ENCODE measurements around the gene BEST2.

BEST2 gene

GRCh38 chr19:12751635-12752034 lies at the start of gene BEST2:
Gene BEST2, plus strand, starts transcription at chr19:12751791. Its CDS starts 802 bp downstream, at chr19:12752593.
- Histone ChIP-seq H3K9me3 (replicated peaks; ENCODE audit: insufficient read depth, low read length) (no peaks in the 10 kb centered on the region), H3K4me2 (ENCODE audit: low read depth, low read length) (no peak within 1 kb of the TSS), H3K4me1 (ENCODE audit: low read length) (no peaks in the 10 kb centered on the region), H3K4me3 (ENCODE audit: low read length) (no peak within 1 kb of the TSS), H3K79me2 (ENCODE audit: low read length) (no peaks in the 10 kb centered on the region), H2AFZ (ENCODE audit: low read length) (no peak within 1 kb of the TSS), H3K9ac (ENCODE audit: low read length) (no peak within 1 kb of the TSS), H3F3A (ENCODE audit: insufficient read depth, low read length) (no peaks in the 10 kb centered on the region), H3K27me3 (replicated peaks; ENCODE audit: insufficient read depth, low read length) (peaks cover 63% of the 10 kb centered on the region), H4K20me1 (ENCODE audit: insufficient read depth, low read length) (no peaks in the 10 kb centered on the region), H3K27ac (ENCODE audit: low read length) (no peak within 1 kb of the TSS), H3K9me2 (replicated peaks; ENCODE audit: insufficient read depth, low read length) (no peaks in the 10 kb centered on the region), H3K36me3 (replicated peaks; ENCODE audit: insufficient read depth, low read length) (no peaks in the 10 kb centered on the region)
- no peak for DNase-seq
- TF ChIP-seq EZH2phosphoT487 (IDR thresholded peaks at IDR 0.05; ENCODE audit: low read length) (no peak), EZH2 (optimal IDR thresholded peaks at IDR 0.05; ENCODE audit: low read depth, low read length) (no peak), CTCF (IDR thresholded peaks at IDR 0.05; ENCODE audit: low read length) (no peak)

GRCh38 chr19:12703046-12703445 lies 48.5 kb upstream of the BEST2 start:
- H4K20me1 ChIP-seq (ENCODE audit: insufficient read depth, low read length) = no peaks in the 10 kb centered on the region
- no peaks in the 10 kb centered on the region for H3K9me2 ChIP-seq (replicated peaks; ENCODE audit: insufficient read depth, low read length)
- DNase-seq = no peak
- no peak overlapping the region for H3K27ac ChIP-seq (ENCODE audit: low read length)
- H3K9me3 ChIP-seq (replicated peaks; ENCODE audit: insufficient read depth, low read length) = no peaks in the 10 kb centered on the region
- H3K4me1 ChIP-seq (ENCODE audit: low read length) = no peaks in the 10 kb centered on the region
- H3K9ac ChIP-seq (ENCODE audit: low read length) = no peak overlapping the region
- H3K79me2 ChIP-seq (ENCODE audit: low read length) = no peaks in the 10 kb centered on the region
- TF ChIP-seq CTCF (IDR thresholded peaks at IDR 0.05; ENCODE audit: low read length) = no peak
- no peak for TF ChIP-seq EZH2phosphoT487 (IDR thresholded peaks at IDR 0.05; ENCODE audit: low read length)
- TF ChIP-seq EZH2 (optimal IDR thresholded peaks at IDR 0.05; ENCODE audit: low read depth, low read length) = no peak
- no peak overlapping the region for H3K4me3 ChIP-seq (ENCODE audit: low read length)
- H3K36me3 ChIP-seq (replicated peaks; ENCODE audit: insufficient read depth, low read length) = peaks cover 14% of the 10 kb centered on the region
- no peaks in the 10 kb centered on the region for H3K27me3 ChIP-seq (replicated peaks; ENCODE audit: insufficient read depth, low read length)
- H2AFZ ChIP-seq (ENCODE audit: low read length) = no peak overlapping the region
- no peak overlapping the region for H3K4me2 ChIP-seq (ENCODE audit: low read depth, low read length)
- peaks cover 2% of the 10 kb centered on the region; the same call in 1 of the 2 replicates for H3F3A ChIP-seq (ENCODE audit: insufficient read depth, low read length)

- H3K4me1 ChIP-seq (ENCODE audit: low read length) = no peaks in the 10 kb centered on the region
- peaks cover 18% of the 10 kb centered on the region for H3K36me3 ChIP-seq (replicated peaks; ENCODE audit: insufficient read depth, low read length)
- no peaks in the 10 kb centered on the region for H3K79me2 ChIP-seq (ENCODE audit: low read length)
- H3K27ac ChIP-seq (ENCODE audit: low read length) = no peak overlapping the region
- H3K4me2 ChIP-seq (ENCODE audit: low read depth, low read length) = no peak overlapping the region
- no peak overlapping the region for H3K9ac ChIP-seq (ENCODE audit: low read length)
- TF ChIP-seq CTCF (IDR thresholded peaks at IDR 0.05; ENCODE audit: low read length) = no peak
- TF ChIP-seq EZH2 (optimal IDR thresholded peaks at IDR 0.05; ENCODE audit: low read depth, low read length) = no peak
- TF ChIP-seq EZH2phosphoT487 (IDR thresholded peaks at IDR 0.05; ENCODE audit: low read length) = no peak
- H3K9me3 ChIP-seq (replicated peaks; ENCODE audit: insufficient read depth, low read length) = no peaks in the 10 kb centered on the region
- no peak overlapping the region for H3K4me3 ChIP-seq (ENCODE audit: low read length)
- no peak for DNase-seq
- H4K20me1 ChIP-seq (ENCODE audit: insufficient read depth, low read length) = no peaks in the 10 kb centered on the region
- H3F3A ChIP-seq (ENCODE audit: insufficient read depth, low read length) = no peaks in the 10 kb centered on the region; the same call in 1 of the 2 replicates
- no peaks in the 10 kb centered on the region for H3K9me2 ChIP-seq (replicated peaks; ENCODE audit: insufficient read depth, low read length)
- H3K27me3 ChIP-seq (replicated peaks; ENCODE audit: insufficient read depth, low read length) = no peaks in the 10 kb centered on the region
- no peak overlapping the region for H2AFZ ChIP-seq (ENCODE audit: low read length)
These were observed 46.4 kb upstream of the BEST2 start for GRCh38 chr19:12705169-12705568.

Measured in MM.1S (cell line).